HL-60 (cell line): ENCODE results near the gene DOCK10.

ENCODE experiments used
- DNase-seq, 2 experiments: peaks; one replicate each; pipeline ENCODE4 v3.0.0-alpha.2; 2010 to 2020; ENCODE audit warnings: low read depth in 1 of 2, low spot score in 1 of 2
- H3K27ac ChIP-seq: fragments of 250-450 bp; sonication (Bioruptor Pico); replicated peaks from 2 replicates; pipeline ENCODE4 v1.5.1; 2020; ENCODE audit warnings: mild to moderate bottlenecking, moderate library complexity
- H3K27me3 ChIP-seq: fragments of 250-450 bp; sonication (Bioruptor Pico); 2 replicates; pipeline ENCODE4 v1.5.1; 2021; ENCODE audit warnings: mild to moderate bottlenecking, moderate library complexity; ENCODE audit not compliant: insufficient read depth, poor library complexity, severe bottlenecking
- H3K4me3 ChIP-seq: replicated peaks from 2 replicates; pipeline ENCODE4 v1.5.1; 2011; ENCODE audit warnings: mild to moderate bottlenecking, control low read depth, low read length; ENCODE audit not compliant: insufficient read depth
- GABPA ChIP-seq: IDR thresholded peaks from 2 replicates; pipeline ENCODE4 v1.6.1; 2012; ENCODE audit warnings: low read depth
- POLR2AphosphoS5 ChIP-seq: IDR thresholded peaks from 2 replicates; pipeline ENCODE4 v1.6.1; 2012; ENCODE audit warnings: low read depth
- SPI1 ChIP-seq: IDR thresholded peaks from 2 replicates; pipeline ENCODE4 v1.6.1; 2012; ENCODE audit warnings: low read depth, mild to moderate bottlenecking, borderline replicate concordance
- TF ChIP-seq, protein P1 (sequence below): IDR thresholded peaks from one replicate; pipeline ENCODE4 v1.5.1; 2011; ENCODE audit warnings: low read length, control low read depth, inconsistent platforms; ENCODE audit not compliant: insufficient read depth
- TF ChIP-seq, protein P2 (sequence below): IDR thresholded peaks from 2 replicates; pipeline ENCODE4 v1.6.1; 2012; ENCODE audit warnings: low read depth; ENCODE audit not compliant: insufficient replicate concordance

The DOCK10 gene

DNA sequence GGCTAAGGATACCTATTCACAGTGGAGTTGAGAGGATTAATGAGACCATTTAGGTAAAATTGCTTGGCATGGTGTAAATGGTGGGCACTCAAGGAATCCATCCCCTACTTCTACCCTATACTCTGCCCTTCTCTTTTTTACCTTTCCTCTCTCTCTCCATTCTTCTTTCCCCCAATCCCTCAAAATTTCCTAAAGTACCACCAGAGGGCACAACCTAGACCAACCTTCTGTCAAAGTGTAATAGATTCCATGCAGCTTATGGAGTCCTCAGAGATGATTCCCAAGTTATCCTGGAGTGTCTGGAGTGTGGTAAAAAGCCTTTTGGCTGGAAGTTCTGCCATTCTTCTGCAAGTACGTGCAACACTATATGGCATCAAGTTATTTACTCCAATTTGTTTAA is 293.1 kb downstream of the DOCK10 start:
- TF ChIP-seq, protein P1, sequence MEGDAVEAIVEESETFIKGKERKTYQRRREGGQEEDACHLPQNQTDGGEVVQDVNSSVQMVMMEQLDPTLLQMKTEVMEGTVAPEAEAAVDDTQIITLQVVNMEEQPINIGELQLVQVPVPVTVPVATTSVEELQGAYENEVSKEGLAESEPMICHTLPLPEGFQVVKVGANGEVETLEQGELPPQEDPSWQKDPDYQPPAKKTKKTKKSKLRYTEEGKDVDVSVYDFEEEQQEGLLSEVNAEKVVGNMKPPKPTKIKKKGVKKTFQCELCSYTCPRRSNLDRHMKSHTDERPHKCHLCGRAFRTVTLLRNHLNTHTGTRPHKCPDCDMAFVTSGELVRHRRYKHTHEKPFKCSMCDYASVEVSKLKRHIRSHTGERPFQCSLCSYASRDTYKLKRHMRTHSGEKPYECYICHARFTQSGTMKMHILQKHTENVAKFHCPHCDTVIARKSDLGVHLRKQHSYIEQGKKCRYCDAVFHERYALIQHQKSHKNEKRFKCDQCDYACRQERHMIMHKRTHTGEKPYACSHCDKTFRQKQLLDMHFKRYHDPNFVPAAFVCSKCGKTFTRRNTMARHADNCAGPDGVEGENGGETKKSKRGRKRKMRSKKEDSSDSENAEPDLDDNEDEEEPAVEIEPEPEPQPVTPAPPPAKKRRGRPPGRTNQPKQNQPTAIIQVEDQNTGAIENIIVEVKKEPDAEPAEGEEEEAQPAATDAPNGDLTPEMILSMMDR, result no peak
- TF ChIP-seq SPI1 (no peak), GABPA (no peak), POLR2AphosphoS5 (no peak)
- TF ChIP-seq, protein P2, sequence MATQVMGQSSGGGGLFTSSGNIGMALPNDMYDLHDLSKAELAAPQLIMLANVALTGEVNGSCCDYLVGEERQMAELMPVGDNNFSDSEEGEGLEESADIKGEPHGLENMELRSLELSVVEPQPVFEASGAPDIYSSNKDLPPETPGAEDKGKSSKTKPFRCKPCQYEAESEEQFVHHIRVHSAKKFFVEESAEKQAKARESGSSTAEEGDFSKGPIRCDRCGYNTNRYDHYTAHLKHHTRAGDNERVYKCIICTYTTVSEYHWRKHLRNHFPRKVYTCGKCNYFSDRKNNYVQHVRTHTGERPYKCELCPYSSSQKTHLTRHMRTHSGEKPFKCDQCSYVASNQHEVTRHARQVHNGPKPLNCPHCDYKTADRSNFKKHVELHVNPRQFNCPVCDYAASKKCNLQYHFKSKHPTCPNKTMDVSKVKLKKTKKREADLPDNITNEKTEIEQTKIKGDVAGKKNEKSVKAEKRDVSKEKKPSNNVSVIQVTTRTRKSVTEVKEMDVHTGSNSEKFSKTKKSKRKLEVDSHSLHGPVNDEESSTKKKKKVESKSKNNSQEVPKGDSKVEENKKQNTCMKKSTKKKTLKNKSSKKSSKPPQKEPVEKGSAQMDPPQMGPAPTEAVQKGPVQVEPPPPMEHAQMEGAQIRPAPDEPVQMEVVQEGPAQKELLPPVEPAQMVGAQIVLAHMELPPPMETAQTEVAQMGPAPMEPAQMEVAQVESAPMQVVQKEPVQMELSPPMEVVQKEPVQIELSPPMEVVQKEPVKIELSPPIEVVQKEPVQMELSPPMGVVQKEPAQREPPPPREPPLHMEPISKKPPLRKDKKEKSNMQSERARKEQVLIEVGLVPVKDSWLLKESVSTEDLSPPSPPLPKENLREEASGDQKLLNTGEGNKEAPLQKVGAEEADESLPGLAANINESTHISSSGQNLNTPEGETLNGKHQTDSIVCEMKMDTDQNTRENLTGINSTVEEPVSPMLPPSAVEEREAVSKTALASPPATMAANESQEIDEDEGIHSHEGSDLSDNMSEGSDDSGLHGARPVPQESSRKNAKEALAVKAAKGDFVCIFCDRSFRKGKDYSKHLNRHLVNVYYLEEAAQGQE, result no peak
- H3K27ac ChIP-seq, result no peak overlapping the region
- no peaks in the 10 kb centered on the region for H3K27me3 ChIP-seq
- H3K4me3 ChIP-seq, result no peak overlapping the region
- DNase-seq, result no peak

- DNase-seq, result no peak
- no peak for TF ChIP-seq GABPA
- TF ChIP-seq POLR2AphosphoS5, result no peak
- TF ChIP-seq SPI1, result no peak
- TF ChIP-seq, protein P2, result no peak
- TF ChIP-seq, protein P1, result no peak
- H3K27ac ChIP-seq, result no peak overlapping the region
- H3K27me3 ChIP-seq, result no peaks in the 10 kb centered on the region
- H3K4me3 ChIP-seq, result no peak overlapping the region
These were observed 294.5 kb downstream of the DOCK10 start for GRCh38 chr2:224747765-224748164.

DNA sequence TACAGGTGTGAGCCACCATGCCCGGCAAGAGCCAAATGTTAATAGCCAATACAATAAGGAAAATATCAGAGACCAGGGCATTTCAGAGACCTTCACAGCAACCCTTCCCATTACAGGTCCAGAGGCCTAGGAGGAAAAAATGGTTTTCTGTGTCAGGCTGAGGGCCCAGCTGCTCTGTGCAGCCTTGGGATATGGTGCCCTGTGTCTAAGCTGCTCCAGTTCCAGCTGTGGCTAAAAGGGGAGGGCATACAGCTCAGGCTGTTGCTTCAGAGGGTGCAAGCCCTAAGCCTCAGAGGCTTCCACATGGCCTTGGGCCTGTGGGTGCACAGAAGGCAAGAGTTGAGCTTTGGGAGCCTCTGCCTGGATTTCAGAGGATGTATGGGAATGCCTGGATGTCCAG is 306.0 kb downstream of the DOCK10 start:
- Histone ChIP-seq H3K4me3 (no peak overlapping the region), H3K27ac (no peak overlapping the region), H3K27me3 (no peaks in the 10 kb centered on the region)
- TF ChIP-seq POLR2AphosphoS5 (no peak), SPI1 (no peak), GABPA (no peak)
- TF ChIP-seq, protein P1, result no peak
- TF ChIP-seq, protein P2, result no peak
- no peak for DNase-seq
